BLaER1 treated with 17β-estradiol and CSF1 and Interleukin-3, amounts not matched to agents 10 nM and 100 nM (cell line): ENCODE results near the gene CAND2.
"Not testable (repeated sequence)": the region's sequence is repeated elsewhere in the genome, so short reads cannot be mapped to it uniquely, and the experiment has no call there.

ENCODE experiments used
- H3K27ac ChIP-seq, 11 experiments: shearing (Covaris generic); formaldehyde crosslinking; 2 replicates each; pipeline ENCODE4 v1.8.1; 2022
- H3K27me3 ChIP-seq, 11 experiments: shearing (Covaris generic); formaldehyde crosslinking; 2 replicates each; pipeline ENCODE4 v1.8.1; 2022
- H3K36me3 ChIP-seq, 11 experiments: shearing (Covaris generic); formaldehyde crosslinking; 2 replicates each; pipeline ENCODE4 v1.8.1; 2022
- H3K4me1 ChIP-seq, 10 experiments: shearing (Covaris generic); formaldehyde crosslinking; 2 replicates each; pipeline ENCODE4 v1.8.1; 2022
- H3K4me2 ChIP-seq, 11 experiments: shearing (Covaris generic); formaldehyde crosslinking; 2 replicates each; pipeline ENCODE4 v1.8.1; 2022
- H3K4me3 ChIP-seq, 10 experiments: shearing (Covaris generic); formaldehyde crosslinking; 2 replicates each; pipeline ENCODE4 v1.8.1; 2022
- H3K9ac ChIP-seq, 11 experiments: shearing (Covaris generic); formaldehyde crosslinking; 2 replicates each; pipeline ENCODE4 v1.8.1; 2022
- H3K9me3 ChIP-seq, 11 experiments: shearing (Covaris generic); formaldehyde crosslinking; replicated peaks in 1 of 11; 2 replicates each; pipeline ENCODE4 v1.8.1; 2022
- H4K20me1 ChIP-seq, 11 experiments: shearing (Covaris generic); formaldehyde crosslinking; 2 replicates each; pipeline ENCODE4 v1.8.1; 2022
- Cebpa-rat ChIP-seq, 11 experiments: shearing (Covaris generic); IDR thresholded peaks; 2 replicates each; pipeline ENCODE4 v1.8.1; 2022

The CAND2 gene

GRCh38 chr3:12877040-12877439, 80.6 kb downstream of the CAND2 start:
- Histone ChIP-seq H3K9ac (no peak overlapping the region), H4K20me1 (peaks cover 0 to 12% (median 0%) of the 10 kb centered on the region in 11 experiments; a peak in 2 of 22 replicates), H3K9me3 (0 out of 22 replicates have a peak, but pooled peaks cover 0 to 1% (median 0%) of the 10 kb centered on the region in 11 experiments), H3K4me1 (peaks cover 0 to 9% (median 0%) of the 10 kb centered on the region in 10 experiments; a peak in 1 of 20 replicates), H3K27ac (no peak overlapping the region), H3K4me3 (no peak overlapping the region), H3K27me3 (no peaks in the 10 kb centered on the region), H3K36me3 (no peaks in the 10 kb centered on the region), H3K4me2 (no peak overlapping the region)
- TF ChIP-seq Cebpa-rat (IDR thresholded peaks at IDR 0.05) = no peak

- H3K27ac ChIP-seq = no peak overlapping the region
- H3K4me1 ChIP-seq = peaks cover 0 to 9% (median 0%) of the 10 kb centered on the region in 10 experiments; a peak in 1 of 20 replicates
- H3K9me3 ChIP-seq = peaks cover 0 to 12% (median 8%) of the 10 kb centered on the region in 11 experiments; a peak in 14 of 22 replicates
- no peak for TF ChIP-seq Cebpa-rat (IDR thresholded peaks at IDR 0.05)
- no peak overlapping the region for H3K4me3 ChIP-seq
- no peaks in the 10 kb centered on the region for H3K27me3 ChIP-seq
- H4K20me1 ChIP-seq = peaks cover 0 to 12% (median 0%) of the 10 kb centered on the region in 11 experiments; a peak in 2 of 22 replicates
- H3K9ac ChIP-seq = no peak overlapping the region
- no peaks in the 10 kb centered on the region for H3K36me3 ChIP-seq
- H3K4me2 ChIP-seq = no peak overlapping the region
These were observed 81.7 kb downstream of the CAND2 start for GRCh38 chr3:12878141-12878574.

DNA sequence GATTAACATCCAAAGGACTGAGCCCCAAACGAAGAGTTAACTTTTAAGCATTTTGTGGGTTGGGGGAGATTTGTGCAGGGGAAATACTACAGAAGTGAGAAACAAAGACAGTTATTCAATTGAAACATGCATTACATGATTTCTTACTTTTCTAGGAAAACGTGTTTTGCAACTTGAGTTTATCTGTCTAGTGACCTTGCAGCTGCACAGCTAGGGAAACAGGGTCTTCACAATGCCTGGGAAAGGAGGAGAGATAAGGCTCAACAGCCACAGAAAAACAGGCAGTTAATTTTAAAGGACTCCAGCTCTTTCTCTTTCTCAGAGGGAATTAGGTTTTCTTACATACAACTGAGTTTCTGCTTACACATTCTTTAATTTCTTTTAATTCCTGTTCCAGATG, 82.3 kb downstream of the CAND2 start:
- H3K36me3 ChIP-seq, H3K4me2 ChIP-seq, H3K4me1 ChIP-seq, H3K9ac ChIP-seq, H3K4me3 ChIP-seq, H3K27me3 ChIP-seq, H3K27ac ChIP-seq: not testable (repeated sequence)
- Histone ChIP-seq H3K9me3 (peaks cover 0 to 16% (median 11%) of the 10 kb centered on the region in 11 experiments; a peak in 14 of 22 replicates), H4K20me1 (peaks cover 0 to 12% (median 0%) of the 10 kb centered on the region in 11 experiments; a peak in 2 of 22 replicates)

DNA sequence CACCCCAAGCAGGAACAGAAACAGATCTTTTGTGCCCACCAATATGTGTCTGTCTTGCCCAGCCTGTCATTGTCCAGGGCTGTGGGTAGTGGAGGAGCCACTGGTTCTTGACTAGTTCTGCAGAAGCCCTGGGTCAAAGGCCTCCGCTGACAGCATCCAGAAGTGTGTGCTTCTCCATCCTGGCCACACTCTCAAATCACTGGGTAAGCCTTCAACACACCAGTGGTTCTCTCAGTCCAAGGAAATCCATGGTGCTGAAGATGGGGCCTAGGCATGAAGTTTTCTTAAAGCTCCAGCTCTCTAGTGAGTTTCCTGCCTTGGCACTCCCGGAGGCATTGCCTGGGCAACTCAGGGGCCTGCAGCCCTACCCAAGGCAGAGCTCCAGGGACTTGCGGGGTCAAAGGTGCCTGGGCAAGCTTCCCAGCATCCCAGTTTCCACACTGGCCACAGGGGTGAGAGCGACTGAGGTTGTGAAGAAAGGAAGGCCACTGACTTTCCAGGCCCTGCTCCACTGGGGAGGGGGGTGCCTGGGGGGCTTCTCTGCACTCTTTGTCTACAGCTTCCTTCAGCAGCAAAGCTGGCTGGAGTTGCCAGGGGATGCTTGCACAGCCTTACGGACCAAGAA, 82.8 kb downstream of the CAND2 start:
- Histone ChIP-seq H3K36me3 (no peaks in the 10 kb centered on the region), H3K4me1 (peaks cover 0 to 9% (median 0%) of the 10 kb centered on the region in 10 experiments; a peak in 1 of 20 replicates), H3K27ac (no peak overlapping the region), H3K4me3 (no peak overlapping the region), H3K27me3 (no peaks in the 10 kb centered on the region), H3K9me3 (peaks cover 0 to 19% (median 11%) of the 10 kb centered on the region in 11 experiments; a peak in 14 of 22 replicates), H3K9ac (no peak overlapping the region), H4K20me1 (peaks cover 0 to 12% (median 0%) of the 10 kb centered on the region in 11 experiments; a peak in 2 of 22 replicates), H3K4me2 (no peak overlapping the region)
- no peak for TF ChIP-seq Cebpa-rat (IDR thresholded peaks at IDR 0.05)

DNA sequence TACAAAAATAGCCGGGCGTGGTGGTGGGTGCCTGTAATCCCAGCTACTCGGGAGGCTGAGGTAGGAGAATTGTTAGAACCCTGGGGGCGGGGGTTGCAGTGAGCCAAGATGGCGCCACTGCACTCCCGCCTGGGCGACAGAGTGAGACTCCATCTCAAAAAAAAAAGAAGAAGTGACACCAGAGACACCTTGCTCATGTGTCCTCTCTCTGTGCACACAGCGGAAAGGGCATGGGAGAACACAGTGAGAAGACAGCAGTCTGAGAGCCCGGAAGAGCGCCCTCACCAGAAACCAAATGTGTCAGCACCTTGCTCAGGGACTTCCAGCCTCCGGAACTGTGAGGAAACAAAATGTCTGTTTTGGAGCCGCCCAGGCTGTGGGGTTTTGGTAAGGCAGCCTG, 85.4 kb downstream of the CAND2 start:
- peaks cover 0 to 19% (median 11%) of the 10 kb centered on the region in 11 experiments; a peak in 14 of 22 replicates for H3K9me3 ChIP-seq
- not testable (repeated sequence) for H3K4me3 ChIP-seq, H3K9ac ChIP-seq

DNA sequence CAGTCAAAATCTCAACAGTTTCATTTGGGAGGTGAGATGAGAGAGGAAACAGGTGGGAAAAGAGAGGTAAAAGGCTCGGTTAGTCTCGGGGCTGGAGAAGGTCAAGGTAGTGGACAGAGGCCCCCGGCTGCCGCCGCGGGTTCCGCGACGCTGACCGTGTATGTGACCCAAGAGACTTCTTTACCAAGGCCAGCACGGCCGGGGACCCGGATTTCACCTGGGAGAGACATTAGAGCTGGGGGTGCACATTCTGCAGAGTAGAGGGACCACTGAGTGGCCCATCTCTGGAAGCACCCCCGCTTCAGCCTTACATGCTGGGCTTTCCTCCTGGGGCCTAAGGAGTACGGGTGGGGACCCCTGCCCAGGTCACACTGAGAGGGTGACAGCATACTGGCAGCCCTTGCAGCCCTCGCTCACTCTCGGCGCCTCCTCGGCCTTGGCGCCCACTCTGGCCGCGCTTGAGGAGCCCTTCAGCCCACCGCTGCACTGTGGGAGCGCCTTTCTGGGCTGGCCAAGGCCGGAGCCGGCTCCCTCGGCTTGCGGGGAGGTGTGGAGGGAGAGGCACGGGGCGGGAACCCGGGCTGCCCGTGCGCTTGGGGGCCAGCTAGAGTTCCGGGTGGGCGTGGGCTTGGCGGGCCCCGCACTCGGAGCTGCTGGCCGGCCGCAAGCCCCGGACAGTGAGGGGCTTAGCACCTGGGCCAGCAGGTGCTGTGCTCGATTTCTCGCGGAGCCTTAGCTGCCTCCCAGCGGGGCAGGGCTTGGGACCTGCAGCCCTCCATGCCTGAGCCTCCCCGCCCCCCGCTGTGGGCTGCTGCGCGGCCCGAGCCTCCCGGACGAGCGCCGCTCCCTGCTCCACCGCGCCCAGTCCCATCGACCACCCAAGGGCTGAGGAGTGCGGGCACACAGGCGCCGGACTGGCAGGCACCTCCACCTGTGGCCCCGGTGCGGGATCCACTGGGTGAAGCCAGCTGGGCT, 86.1 kb downstream of the CAND2 start:
- no peak overlapping the region for H3K4me3 ChIP-seq
- no peak for TF ChIP-seq Cebpa-rat (IDR thresholded peaks at IDR 0.05)
- no peak overlapping the region for H3K27ac ChIP-seq
- H3K4me1 ChIP-seq = peaks cover 0 to 20% (median 15%) of the 10 kb centered on the region in 10 experiments; a peak in 15 of 20 replicates
- no peak overlapping the region for H3K9ac ChIP-seq
- no peak overlapping the region for H3K4me2 ChIP-seq
- no peaks in the 10 kb centered on the region for H3K36me3 ChIP-seq
- no peaks in the 10 kb centered on the region for H3K27me3 ChIP-seq
- peaks cover 0 to 19% (median 11%) of the 10 kb centered on the region in 11 experiments; a peak in 14 of 22 replicates for H3K9me3 ChIP-seq
- H4K20me1 ChIP-seq = no peaks in the 10 kb centered on the region

More for the DNA sequence above, 85.4 kb downstream of the CAND2 start:
- peaks cover 0 to 20% (median 15%) of the 10 kb centered on the region in 10 experiments; a peak in 15 of 20 replicates for H3K4me1 ChIP-seq
- not testable (repeated sequence) for H3K27ac ChIP-seq, H3K36me3 ChIP-seq, H4K20me1 ChIP-seq, H3K27me3 ChIP-seq, H3K4me2 ChIP-seq

- no peaks in the 10 kb centered on the region for H4K20me1 ChIP-seq
- no peak overlapping the region for H3K27ac ChIP-seq
- H3K4me3 ChIP-seq = no peak overlapping the region
- H3K4me1 ChIP-seq = peaks cover 0 to 20% (median 15%) of the 10 kb centered on the region in 10 experiments; a peak in 15 of 20 replicates
- H3K4me2 ChIP-seq = no peak overlapping the region
- no peaks in the 10 kb centered on the region for H3K36me3 ChIP-seq
- peaks cover 5 to 13% (median 8%) of the 10 kb centered on the region in 11 experiments; a peak in 19 of 22 replicates for H3K27me3 ChIP-seq
- H3K9me3 ChIP-seq = peaks cover 0 to 19% (median 11%) of the 10 kb centered on the region in 11 experiments; a peak in 14 of 22 replicates
- H3K9ac ChIP-seq = no peak overlapping the region
- TF ChIP-seq Cebpa-rat (IDR thresholded peaks at IDR 0.05) = no peak
These were observed 87.8 kb downstream of the CAND2 start for GRCh38 chr3:12884186-12884680.
